Measurements from ENCODE around the gene ARL6IP4. TPM values are rescaled to one million over a fixed set of nuclear protein-coding genes. Genes with fewer than 3 reads are reported as not detected.

Gene ARL6IP4
- total and polyA plus RNA-seq, 7 donors: 113 to 193 (median 130) TPM

- peak in 1 of 2 donors; percentile 45 for DNase-seq
- no peak for TF ChIP-seq CTCF (IDR thresholded peaks at IDR 0.05)
- no peak for ATAC-seq
Measured at GRCh38 chr12:122985338-122986257, 5.1 kb downstream of the ARL6IP4 start.

DNA sequence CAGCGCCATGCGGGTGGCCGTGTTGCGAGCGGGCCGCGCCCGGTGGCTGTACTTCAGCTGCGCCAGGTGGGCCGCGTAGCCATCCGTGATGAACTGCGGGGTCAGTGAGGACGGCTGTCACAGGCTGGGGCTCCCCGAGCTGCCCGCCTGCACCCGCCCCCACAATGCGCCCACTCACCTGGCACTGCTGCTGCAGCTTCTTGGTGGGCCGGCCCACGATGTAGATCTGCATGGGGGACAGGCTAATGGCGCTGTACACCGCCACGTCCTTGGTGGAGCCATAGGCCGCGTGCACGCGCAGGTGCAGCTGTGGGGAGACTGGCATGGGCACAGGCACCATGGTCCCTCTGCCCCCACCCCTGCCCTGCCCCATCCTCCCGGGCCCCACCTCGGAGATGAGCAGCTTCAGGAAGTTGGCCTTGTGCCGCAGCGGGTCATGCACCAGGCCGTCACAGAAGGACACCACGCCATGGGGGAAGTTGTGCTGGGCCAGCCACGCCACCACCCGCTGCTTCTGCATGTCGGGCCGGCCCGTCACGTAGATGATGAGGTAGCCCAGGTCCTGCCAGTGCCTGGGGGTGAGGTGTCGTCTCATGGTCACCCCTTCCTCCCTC lies 5.9 kb downstream of the ARL6IP4 start:
- intact Hi-C loops (cut with DNase I): no loop called here
- peak in 1 of 2 donors; percentile 49 for DNase-seq

More at GRCh38 chr12:122985338-122986257, 5.1 kb downstream of the ARL6IP4 start:
- WGBS, 3 donors: 88 to 90% (median 89%) methylated on average over 33 to 45 of the region's 45 CpGs
- Histone ChIP-seq H3K9me3 (no peaks in the 10 kb centered on the region), H3K4me1 (peaks cover 34% of the 10 kb centered on the region), H3K27ac (peak overlapping the region; percentile 46), H3K27me3 (ENCODE audit: insufficient read depth in 3 of 3, low read length in 2 of 3) (no peaks in the 10 kb centered on the region), H3K36me3 (ENCODE audit: insufficient read depth in 1 of 2, low read depth in 1 of 2) (peaks cover 0 to 51% of the 10 kb centered on the region in 2 donors), H3K4me3 (no peak overlapping the region)
- intact Hi-C loops (cut with DNase I): no loop called here

DNA sequence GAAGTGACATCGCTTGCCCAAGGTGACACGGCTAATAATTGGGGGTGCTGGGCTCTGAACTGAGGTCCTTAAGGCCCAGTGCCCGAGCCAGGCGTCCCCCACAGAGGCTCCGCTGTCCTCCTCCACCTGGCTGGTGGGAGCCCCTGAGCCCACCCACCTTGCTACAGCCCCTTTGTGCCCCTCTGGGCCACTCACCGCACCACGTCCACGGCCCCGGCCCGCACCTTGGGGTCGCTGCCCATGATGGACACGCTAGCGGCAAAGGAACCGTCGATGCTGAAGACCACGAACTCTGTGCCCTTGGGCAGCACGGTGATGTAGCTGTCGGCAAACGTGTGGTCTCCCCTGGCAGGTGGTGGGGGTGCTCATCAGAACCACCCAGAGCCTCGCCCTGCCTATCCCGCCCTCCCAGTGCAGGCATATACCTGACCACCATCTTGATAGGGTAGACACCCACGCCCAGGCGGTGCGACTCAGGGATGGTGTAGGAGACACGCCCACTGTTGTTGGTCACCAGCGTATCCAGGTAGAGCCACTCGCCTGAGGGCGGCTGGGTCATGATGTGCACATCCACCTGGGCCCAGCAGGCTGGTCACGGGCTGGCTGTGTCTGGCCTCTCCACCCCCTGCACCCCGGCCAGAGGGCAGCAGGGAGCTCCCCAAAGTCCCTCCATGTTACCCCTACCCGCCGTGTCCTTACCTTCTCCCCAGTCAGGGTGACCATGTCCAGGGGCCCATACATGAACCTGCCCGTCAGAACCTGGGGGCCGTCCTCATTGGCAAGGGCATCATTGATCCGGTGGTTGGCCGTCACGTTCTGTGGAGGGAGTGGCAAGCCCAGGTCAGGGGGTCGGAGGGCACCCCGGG lies 6.8 kb downstream of the ARL6IP4 start:
- no peak overlapping the region for H3K27ac ChIP-seq
- 90 to 93% (median 92%) methylated on average over 39 of the region's 39 CpGs for WGBS, 3 donors
- ATAC-seq (no peak), DNase-seq (peak in 1 of 2 donors; percentile 50)
- no peaks in the 10 kb centered on the region for H3K27me3 ChIP-seq (ENCODE audit: insufficient read depth in 3 of 3, low read length in 2 of 3)
- intact Hi-C loops (cut with DNase I): no loop called here
- H3K4me3 ChIP-seq: no peak overlapping the region
- H3K9me3 ChIP-seq: no peaks in the 10 kb centered on the region
- peaks cover 0 to 46% of the 10 kb centered on the region in 2 donors for H3K36me3 ChIP-seq (ENCODE audit: insufficient read depth in 1 of 2, low read depth in 1 of 2)
- peaks cover 21% of the 10 kb centered on the region for H3K4me1 ChIP-seq
- no peak for TF ChIP-seq CTCF (IDR thresholded peaks at IDR 0.05)

More for the DNA sequence above, 5.9 kb downstream of the ARL6IP4 start:
- Histone ChIP-seq H3K4me1 (peaks cover 30% of the 10 kb centered on the region), H3K9me3 (no peaks in the 10 kb centered on the region), H3K27me3 (ENCODE audit: insufficient read depth in 3 of 3, low read length in 2 of 3) (no peaks in the 10 kb centered on the region), H3K36me3 (ENCODE audit: insufficient read depth in 1 of 2, low read depth in 1 of 2) (peaks cover 0 to 51% of the 10 kb centered on the region in 2 donors), H3K27ac (no peak overlapping the region), H3K4me3 (no peak overlapping the region)
- 94 to 96% (median 95%) methylated on average over 40 of the region's 40 CpGs for WGBS, 3 donors
- no peak for TF ChIP-seq CTCF (IDR thresholded peaks at IDR 0.05)
- no peak for ATAC-seq

DNA sequence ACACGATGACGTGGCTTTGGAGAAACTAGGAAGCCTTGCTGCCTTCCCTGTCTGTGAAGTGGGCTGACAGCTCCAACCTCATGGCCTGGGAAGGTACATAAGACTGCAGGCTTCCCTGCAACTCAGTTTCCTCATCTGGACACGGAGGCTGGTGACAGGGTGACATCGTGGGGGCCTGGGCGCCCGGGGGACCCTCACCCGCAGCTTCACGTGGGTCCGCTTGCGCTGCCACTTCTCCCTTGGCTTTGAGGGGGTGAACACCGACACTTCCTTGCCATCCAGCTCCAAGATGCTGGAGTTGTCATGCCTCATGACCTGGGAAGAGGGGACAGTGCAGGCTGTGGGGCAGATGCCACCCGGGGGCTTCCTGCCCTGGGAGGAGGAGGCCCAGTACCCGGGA lies 7.6 kb downstream of the ARL6IP4 start:
- ATAC-seq: no peak
- no peak for TF ChIP-seq CTCF (IDR thresholded peaks at IDR 0.05)
- Histone ChIP-seq H3K4me3 (no peak overlapping the region), H3K4me1 (peaks cover 14% of the 10 kb centered on the region), H3K9me3 (no peaks in the 10 kb centered on the region), H3K36me3 (ENCODE audit: insufficient read depth in 1 of 2, low read depth in 1 of 2) (peaks cover 0 to 38% of the 10 kb centered on the region in 2 donors), H3K27me3 (ENCODE audit: insufficient read depth in 3 of 3, low read length in 2 of 3) (no peaks in the 10 kb centered on the region), H3K27ac (no peak overlapping the region)
- 89 to 94% (median 91%) methylated on average over 13 of the region's 13 CpGs for WGBS, 3 donors
- intact Hi-C loops (cut with DNase I): no loop called here
- no peak for DNase-seq

Measured in psoas muscle (tissue), 8 donors.